SKM-1 treated with dmso at 0.1 percent for 144 hours (cell line): ENCODE measurements around the gene RBM28.
"Not testable (repeated sequence)": the region's sequence is repeated elsewhere in the genome, so short reads cannot be mapped to it uniquely, and the experiment has no call there.

Experiments
- DNase-seq: peaks from one replicate; lab custom pipeline; 2025; ENCODE audit not compliant: unreplicated experiment; lab: John Stamatoyannopoulos, UW

The RBM28 gene

DNA sequence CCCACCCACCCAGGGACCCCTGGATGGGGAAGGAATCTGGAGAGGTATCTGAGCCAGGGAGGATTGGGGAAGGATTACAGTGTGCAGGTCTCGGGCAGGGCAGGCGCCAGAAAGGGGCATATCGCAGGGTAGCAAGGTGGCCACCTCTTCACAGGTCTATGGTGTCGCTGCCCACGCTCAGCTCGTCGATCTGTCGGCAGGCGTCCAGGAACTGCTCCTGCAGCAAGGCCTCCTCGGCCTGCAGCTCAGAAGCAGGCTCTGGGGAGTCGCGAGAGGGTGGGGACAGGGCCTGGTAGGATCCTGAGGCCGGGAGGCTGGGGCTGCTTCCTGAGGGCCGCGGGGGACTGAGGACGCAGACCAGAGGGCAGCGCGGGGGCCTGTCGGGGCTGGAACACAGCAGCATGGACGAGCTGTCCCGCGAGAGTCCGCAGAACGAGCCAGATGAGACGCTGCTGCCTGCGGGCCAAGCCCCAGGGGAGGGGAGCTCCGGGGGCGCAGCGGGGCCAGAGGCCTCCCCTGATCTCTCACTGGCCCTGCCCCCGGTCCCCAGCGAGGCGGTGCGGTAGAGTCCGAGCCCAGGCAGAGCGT lies 7.1 kb upstream of the RBM28 start:
- DNase-seq, result no peak

DNA sequence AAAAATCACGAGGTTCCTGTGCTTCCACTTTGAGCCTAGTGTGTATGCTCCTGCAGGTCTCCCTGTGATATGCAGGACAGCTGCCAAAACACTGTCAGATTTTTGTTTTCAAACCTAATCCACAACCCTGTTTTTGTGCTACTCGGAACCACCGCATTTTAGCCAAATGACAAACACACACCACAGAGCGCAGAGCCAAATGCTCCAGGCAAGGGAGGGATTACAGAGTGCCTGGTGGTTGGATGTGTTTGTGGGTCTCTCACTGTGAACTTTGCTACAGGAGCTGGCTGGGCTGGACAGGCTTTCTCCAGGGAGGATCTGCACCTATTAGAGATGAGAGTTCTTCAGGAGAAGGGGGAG lies 5.7 kb upstream of the RBM28 start:
- no peak for DNase-seq

DNA sequence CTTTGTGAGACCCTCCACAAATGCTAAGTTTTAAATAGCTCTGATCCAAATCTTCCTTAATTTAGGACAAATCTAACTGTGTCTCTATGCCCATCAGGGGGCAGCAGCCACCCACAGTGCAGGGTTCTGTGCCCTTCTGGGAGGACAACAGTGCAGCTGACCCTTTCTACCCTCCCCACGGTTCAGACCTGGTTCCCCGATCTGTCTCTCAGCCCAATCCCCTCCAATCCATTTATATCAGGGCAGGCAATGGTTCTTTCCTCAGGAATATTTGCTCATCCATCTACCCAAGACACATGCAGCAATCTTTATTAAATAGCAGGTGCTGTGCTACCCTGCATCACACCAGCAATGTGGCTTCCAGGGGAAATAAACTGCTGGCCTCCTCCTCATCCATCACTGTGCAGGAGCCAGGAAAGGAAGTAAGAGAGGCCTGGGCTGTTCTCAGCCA lies 4.0 kb upstream of the RBM28 start:
- DNase-seq, result peak; percentile 56

DNA sequence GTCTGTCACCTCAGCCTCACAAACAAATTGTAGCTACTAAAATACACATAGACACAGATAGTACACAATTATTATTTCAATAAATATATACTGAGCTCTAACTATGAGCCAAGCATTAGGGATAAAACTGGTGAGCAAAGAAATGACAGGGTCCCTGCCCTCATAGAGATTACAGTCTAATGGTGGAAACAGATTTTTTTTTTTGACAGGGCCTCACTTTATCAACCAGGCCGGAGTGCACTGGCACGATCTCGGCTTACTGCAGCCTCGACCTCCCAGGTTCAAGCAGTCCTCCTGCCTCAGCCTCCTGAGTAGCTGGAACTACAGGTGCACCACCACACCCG lies 695 bp upstream of the RBM28 start:
- no peak for DNase-seq

DNA sequence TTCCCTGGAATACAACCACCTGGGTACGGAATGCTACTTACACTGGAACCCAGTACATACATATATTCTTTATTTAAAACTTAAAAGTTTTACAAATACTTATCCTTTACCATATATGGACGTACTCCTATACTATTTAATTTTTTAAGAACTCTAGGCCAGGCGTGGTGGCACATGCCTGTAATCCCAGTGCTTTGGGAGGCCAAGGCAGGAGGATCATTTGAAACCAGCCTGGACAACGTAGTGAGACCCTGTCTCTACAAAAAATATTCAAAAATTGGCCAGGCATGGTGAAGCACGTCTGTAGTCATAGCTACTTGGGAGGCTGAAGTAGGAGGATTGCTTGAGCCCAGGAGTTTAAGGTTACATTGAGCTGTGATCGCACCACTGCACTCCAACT lies 2.0 kb downstream of the RBM28 start:
- no peak for DNase-seq

DNA sequence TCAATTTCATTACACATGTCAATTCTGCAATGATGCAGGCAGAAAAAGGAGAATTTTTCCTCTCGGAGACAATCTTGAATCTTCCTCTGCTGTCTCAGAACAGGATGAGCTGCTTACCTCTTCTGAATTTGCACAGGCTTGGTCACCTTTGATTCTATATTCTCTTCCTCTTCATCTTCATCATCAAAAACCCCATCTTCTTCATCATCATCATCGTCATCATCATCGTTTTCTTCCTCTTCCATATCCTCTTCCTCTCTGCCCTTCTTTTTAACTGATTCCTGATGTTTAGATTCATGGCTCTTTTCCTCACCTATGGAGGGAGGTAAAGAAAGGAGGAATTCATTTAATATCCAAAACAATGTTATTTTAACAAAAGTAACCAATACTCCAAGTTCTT lies 8.0 kb downstream of the RBM28 start:
- DNase-seq, result no peak

DNA sequence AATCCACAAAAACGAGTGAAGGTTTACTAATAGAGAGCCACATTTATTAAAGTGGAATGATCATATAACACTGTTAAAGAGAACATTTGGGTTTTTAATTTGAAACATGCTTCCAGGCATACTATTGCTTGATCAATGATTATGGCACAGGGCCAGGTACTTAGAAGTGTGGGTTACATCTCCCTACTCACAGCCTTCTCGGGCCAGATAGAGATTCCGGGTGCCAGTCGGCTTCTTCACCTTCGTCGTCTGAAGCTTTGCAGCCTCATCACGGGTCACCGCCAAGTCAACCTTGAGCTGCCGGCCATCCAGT lies 19.4 kb downstream of the RBM28 start:
- no peak for DNase-seq

DNA sequence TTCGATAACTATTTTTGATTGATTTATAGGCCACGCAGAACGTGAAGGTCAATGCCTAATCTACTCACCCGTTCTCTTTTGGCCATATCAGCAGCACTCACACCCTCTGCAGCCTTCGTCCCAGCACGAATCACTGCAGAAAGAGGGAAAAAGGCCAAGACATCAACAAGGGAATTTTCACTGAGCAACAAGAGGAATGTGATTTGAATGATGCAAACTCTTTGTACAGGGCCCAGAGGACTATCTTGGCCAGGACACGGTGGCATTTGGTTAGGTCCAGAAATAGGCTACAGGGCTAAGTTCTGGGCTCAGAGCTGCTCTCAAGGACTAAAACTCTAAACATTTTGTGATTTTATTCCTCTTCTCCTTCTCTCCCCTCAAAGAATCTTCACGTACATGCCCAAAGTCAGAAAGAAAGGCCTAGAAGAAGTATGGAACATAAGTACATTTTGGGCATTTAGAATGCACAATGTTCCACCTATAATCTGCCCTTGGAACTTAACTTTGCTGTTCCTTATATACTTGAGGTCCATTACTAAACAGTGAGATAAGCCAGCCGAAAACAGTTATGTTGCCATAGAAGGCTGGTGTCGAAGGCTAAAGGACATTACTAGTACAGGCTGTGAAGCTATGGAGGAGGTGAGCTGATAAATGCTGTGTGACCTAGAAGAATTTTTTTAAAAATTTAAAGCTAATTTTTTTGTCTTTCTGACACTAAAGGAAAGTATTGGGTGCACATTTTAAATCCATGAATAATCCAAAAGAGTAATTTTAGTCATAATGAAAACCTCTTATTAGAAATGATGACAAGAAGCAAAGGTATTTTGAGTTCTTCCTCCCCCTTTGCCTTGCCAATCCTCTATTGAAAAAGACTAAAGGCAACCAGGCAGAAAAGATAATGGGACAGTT lies 20.0 kb downstream of the RBM28 start:
- no peak for DNase-seq

DNA sequence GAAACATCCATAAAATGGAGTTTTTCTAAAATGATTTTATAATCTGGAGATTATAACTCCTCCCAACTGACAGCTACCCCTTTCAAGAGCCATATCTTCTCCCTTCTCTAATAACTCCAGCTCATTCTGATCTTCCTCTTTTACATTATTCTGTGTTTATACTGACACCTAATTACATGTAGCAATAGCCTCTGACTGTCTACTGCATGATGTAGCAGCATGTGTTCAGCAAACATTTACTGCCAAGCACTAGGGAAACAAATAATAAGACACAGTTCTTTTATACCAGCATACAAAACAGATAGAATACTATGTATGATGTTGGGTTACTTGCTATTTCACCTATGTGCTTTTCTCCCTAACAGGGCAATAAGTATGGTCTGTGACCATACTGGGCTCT lies 20.7 kb downstream of the RBM28 start:
- no peak for DNase-seq

DNA sequence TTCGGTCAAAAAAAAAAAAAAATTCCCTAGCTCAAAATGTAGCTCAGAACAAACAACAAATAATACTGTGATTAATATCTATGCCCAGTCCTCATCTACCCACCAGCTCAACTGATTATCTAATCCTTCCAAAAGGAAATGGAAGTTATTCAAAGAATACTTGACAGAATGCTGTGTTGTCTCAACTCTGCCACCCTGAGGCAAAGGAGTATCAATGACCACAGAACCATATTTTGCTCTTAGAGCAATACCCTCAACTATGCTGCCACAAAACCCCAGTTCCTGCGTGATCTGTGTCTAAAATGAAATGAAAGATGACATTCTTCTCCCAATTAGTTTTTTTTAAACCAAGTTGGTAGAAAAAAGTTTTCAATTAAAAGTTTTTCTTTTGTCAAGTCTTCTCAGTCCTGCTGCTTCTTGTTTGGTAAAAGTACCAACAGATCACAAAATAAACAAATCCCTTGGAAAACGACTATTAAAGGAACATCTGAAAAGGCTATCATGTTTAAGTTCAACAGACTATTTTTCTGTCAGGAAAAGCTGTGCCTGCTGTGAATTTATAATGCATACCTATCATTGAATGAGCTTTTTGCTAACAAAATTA lies 21.6 kb downstream of the RBM28 start:
- no peak for DNase-seq

DNA sequence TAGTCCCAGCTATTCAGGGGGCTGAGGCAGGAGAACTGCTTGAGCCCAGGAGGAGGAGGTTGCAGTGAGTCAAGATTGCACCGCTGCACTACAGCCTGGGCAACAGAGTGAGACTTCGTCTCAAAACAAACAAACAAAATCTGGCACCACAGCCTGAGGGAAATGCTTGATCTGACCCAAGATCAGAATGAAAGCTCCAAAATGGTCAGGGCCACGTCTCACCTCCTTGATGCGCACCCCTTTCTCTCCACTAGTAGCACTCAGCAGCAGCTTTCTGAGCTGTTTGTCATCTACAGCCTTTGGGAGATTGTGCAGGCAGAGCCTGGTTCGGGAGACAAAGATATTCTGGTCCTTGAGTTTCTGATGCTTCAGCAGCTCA lies 22.7 kb downstream of the RBM28 start:
- no peak for DNase-seq

DNA sequence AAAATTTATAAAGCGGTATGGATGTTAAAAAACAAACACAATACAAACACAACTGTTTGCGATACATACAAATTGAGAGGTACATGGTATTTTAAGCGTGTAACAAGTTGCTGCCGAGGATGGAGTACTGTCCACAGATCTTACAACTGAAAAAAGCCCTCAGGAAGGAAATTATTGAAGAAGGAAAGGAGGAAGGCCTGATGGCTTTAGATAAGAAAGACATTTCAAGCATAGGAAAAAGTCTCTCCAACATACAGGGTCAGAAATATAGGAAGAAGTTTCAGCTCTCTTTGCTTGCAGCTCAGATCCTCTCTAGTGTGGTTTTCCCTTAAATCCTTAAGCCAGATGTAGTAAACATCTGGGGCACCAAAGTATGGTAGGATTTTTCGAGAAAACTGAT lies 25.0 kb downstream of the RBM28 start:
- no peak for DNase-seq

DNA sequence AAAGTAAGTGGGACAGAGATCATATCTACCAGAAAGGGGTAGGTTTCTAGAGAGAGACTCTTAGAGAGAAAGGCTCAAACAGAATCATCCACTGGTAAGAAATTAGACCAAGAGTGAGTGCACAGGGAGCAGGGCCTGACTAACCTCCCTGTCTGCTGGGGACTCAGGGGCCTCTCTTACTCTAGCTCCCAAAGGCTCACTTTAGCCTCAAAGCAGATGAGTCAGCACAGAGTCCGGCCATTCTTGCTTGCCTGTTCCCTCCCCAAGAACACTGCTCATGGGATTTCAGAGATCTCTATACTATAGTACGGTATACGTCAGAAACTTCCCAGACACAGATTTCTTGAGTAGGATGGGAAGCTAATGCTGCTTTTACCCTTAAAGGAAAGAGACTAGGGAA lies 32.7 kb downstream of the RBM28 start:
- DNase-seq, result no peak

DNA sequence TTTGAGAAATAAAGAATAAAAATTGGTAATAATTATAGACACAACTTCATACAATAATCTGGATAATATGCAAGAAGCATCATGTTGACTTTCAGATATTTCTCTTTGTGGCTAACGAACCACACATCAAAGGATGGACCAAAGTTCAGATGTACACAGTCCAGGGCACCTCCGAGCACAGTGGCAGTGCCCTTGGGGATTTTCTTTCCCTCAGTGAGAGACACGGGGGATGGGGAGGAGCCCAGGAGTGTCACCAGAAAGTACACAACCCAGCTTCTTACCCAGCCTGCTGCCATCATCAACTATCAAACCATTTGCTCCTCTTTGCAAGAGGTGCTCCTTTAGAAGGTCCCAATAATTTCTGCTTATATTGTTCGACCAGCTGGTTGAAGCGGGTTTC lies 33.2 kb downstream of the RBM28 start:
- DNase-seq, result no peak

DNA sequence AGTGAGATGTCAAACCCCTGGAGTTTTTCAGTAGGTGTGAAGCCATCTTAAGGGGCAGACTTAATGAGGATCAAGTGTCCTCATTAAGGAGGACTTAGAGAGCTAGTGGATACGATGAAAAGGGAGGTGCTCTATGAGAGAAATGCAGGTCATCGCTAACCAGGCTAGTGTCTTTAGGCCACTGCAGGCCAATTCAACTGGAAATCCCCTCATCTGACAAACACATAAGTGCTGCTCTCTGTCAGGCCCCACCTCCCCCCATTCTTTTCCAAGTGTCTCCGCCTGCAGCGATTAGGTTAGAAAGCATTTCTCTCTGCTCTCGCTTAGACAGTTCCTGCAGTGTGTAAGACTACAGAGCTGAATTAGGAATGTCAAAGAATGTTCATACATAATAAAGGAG lies 33.7 kb downstream of the RBM28 start:
- no peak for DNase-seq

DNA sequence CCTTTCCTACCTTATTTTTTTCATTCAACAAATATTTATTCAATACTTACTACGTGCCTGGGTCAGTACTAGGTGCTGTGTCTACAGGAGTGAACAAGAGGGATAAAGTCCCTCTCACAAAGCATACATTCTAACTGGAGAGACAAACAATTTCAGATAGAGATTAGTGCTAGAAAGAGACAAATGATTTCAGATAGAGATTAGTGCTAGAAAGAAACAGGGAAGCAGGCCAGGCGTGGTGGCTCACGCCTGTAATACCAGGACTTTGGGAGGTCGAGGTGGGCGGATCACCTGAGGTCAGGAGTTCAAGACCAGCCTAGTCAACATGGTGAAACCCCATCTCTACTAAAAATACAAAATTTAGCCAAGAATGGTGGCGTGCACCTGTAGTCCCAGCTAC lies 34.6 kb downstream of the RBM28 start:
- DNase-seq, result no peak

DNA sequence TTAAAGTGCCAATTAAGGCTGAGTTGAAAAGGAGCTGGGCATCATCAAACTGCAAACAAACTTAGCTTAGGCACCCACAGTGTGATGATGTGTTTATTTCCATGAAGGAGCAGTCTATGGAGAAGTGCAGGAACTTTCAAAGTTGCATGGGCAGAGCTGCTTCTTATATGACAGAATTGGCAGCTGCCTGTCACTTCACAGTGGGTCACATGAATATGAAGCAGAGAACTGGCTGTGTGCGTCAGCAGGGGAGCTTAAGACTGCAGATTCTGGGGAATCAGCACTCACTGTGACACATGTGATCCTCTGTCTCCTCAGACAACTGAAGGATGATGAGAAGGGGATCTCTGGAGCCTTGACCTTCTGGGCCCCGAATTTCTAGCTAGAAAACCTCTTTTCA lies 36.6 kb downstream of the RBM28 start:
- DNase-seq, result no peak

DNA sequence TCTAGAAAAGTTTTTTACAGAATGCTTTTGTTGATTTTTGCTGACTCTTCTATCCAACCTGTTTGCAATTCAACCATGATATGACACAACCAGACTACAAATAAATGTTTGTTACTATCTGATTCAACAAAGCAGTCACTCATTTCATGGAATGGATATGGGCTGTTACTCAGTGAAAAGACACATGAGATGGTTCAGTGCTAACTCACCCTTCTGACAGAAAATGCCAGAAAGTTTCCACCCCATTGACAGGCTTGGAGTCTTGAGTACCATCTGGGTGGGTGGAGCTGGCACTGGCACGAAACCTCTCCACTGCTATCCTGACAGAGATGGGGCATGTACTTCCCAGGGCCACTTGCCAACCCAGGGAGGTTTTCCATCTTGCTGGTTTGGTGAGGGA lies 39.5 kb downstream of the RBM28 start:
- no peak for DNase-seq

DNA sequence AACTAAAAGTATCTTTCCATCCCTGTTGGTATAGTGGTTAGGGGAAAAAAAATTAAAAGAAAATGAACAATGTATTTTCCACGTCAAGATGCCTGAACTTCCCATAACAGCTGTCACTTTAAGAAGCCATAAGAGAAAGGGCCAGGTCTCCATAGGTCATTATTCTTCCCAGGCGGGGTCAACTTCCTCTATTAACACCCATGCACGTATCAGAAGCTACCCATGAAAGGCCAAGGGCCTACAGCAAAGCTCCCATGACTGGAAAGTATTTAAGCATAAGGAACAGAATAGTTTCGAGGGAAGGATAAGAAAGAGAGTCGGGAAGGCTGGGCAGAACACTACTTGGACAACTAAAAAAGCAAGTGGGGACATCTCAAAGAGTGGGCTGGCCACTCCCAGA lies 40.1 kb downstream of the RBM28 start:
- no peak for DNase-seq

DNA sequence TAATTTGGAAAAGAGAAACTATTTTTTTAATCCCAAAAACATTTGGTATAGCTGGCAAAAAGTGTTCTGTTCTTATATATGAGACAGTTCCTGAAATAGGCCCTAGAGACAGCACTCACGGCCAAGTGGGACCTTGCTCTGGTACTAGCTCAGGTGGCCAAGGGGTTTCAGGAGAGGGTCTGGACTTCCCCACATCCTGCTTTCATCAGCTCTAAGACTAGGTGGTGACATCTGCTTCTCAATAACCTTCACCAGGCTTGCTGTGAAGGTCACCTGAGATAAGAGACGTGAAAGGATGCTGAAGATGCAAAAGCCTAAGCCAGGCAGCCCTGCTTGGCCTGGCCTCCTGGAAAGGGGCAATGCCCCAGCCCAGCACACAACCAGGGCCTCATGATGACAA lies 40.6 kb downstream of the RBM28 start:
- no peak for DNase-seq

DNA sequence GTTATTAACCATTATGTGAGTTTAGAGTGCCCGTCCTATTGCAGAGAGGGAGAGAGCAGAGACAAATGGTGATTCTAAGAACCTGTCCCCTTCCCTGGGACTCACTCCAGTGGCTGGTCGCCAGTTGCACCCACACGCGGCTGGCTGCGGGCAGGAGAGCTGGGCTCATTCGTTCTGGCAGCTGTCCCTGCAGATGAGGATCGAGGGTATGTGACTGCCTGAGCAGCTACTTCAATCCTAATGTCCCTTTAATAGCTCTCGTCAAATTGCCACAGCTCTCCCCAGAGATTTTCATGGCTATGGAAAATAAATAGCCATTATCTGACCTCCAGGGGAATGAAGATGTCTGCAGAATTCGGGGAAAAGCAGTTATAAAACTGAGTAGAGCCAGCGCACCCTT lies 41.6 kb downstream of the RBM28 start:
- no peak for DNase-seq

DNA sequence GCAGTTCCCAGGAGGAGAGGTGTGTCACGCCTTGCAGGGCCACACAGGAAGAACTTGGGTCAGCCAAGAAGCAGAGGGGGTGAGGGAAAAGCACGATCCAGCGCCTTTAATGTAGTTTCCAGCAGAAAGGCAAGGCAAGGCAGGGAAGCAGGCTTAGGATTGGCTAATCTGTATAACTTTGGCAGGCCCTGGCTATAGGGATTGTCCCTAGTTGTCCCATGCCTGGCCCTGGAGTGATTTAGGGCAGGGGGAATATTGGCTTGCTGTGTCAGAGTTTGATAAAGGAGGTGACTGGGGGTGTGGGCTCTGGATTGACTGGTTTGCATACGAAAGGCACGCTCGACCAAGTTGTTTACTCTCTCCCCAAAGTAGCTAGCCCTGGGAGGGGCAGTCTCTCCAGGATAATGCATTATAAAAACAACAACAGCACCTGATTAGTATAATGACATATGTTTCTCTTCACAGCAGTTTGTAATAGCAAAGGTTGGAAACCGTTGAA lies 44.5 kb downstream of the RBM28 start:
- no peak for DNase-seq

DNA sequence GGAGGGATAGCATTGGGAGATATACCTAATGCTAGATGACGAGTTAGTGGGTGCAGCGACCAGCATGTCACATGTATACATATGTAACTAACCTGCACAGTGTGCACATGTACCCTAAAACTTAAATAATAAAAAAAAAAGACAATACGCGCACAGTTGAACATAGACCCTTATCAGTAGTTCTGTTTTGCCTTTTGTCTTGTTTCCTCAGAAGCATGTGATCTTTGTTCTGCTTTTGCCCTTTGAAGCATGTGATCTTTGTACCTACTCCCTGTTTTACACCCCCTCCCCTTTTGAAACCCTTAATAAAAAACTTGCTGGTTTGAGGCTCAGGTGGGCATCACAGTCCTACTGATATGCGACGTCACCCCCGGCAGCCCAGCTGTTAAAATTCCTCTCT lies 45.7 kb downstream of the RBM28 start:
- not testable (repeated sequence) for DNase-seq
